Activated CD4-positive, alpha-beta memory T cell treated with anti-CD3 and anti-CD28 coated beads, Interleukin-2, amount 10 ng/mL, durations not matched to agents 7 days and 5 days (primary cell): ENCODE data around the gene LGALS3. TPM values are rescaled to one million over a fixed set of nuclear protein-coding genes. Genes with fewer than 3 reads are reported as not detected.
"Not testable (repeated sequence)": the region's sequence is repeated elsewhere in the genome, so short reads cannot be mapped to it uniquely, and the experiment has no call there.

ENCODE experiments used
- CTCF ChIA-PET: fragments of 350-600 bp; sonication (Branson Sonifier 250); formaldehyde crosslinking; loops from one replicate; lab custom pipeline; 2021; ENCODE audit warnings: antibody characterized with exemption, inconsistent platforms; lab: Charles Lee
- POLR2A ChIA-PET: fragments of 350-600 bp; sonication (Branson Sonifier 250); formaldehyde crosslinking; loops from one replicate; lab custom pipeline; 2021; ENCODE audit warnings: antibody characterized with exemption; lab: Charles Lee
- DNase-seq: peaks from one replicate; pipeline ENCODE4 v3.0.0-alpha.2; 2020
- H3K27ac Mint-ChIP-seq: one replicate; pipeline ENCODE4 v1.8.0; 2021; ENCODE audit warnings: mild to moderate bottlenecking, mixed read lengths
- H3K27me3 Mint-ChIP-seq: one replicate; pipeline ENCODE4 v1.8.0; 2021; ENCODE audit warnings: mixed read lengths
- H3K36me3 Mint-ChIP-seq: one replicate; pipeline ENCODE4 v1.8.0; 2021; ENCODE audit warnings: low read depth, mixed read lengths
- H3K4me1 Mint-ChIP-seq: one replicate; pipeline ENCODE4 v1.8.0; 2021; ENCODE audit warnings: mixed read lengths
- H3K4me3 Mint-ChIP-seq: one replicate; pipeline ENCODE4 v1.8.0; 2021; ENCODE audit warnings: mild to moderate bottlenecking, mixed read lengths
- H3K9me3 Mint-ChIP-seq: one replicate; pipeline ENCODE4 v1.8.0; 2021; ENCODE audit warnings: mixed read lengths
- total RNA-seq, 2 experiments: library from RNA; stranded (reverse); gene quantifications; one replicate each; pipeline ENCODE4 v1.2.3, GENCODE V29; 2021

LGALS3 gene
- 10 to 100 TPM; 70.5 to 71.3 TPM for total RNA-seq

DNA sequence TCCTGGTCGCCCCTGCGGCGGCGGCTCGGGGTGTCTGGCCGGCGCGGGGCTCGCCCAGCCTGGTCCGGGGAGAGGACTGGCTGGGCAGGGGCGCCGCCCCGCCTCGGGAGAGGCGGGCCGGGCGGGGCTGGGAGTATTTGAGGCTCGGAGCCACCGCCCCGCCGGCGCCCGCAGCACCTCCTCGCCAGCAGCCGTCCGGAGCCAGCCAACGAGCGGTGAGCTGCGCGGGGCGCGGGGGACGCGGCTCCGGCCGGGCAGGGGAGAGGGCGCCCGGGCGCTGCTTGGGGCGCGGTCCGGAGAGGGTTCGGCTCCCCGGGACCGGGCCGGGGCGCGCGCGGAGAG, at the start of gene LGALS3:
LGALS3 (plus strand) TSS at position 167 of the 342 bp plus-strand sequence. CDS start 8,122 bp downstream, outside the sequence.
- ChIA-PET CTCF (interaction anchor here (1.2 to 2.2 kb wide), 5 partner anchors 26 to 78 kb away, joined by 4 to 12 read pairs (median 4); partner anchors contain the start of gene MAPK1IP1L), POLR2A (interaction anchor here (0.5 to 9.9 kb wide), 12 partner anchors 9 to 232 kb away, joined by 3 to 177 read pairs (median 4); partner anchors contain the start of genes DLGAP5 and MAPK1IP1L)
- DNase-seq = peak; percentile 59
- Mint-ChIP-seq H3K27ac (peak within 1 kb of the TSS; percentile 61), H3K27me3 (peaks cover 10% of the 10 kb centered on the region), H3K4me1 (peaks cover 61% of the 10 kb centered on the region), H3K4me3 (peak within 1 kb of the TSS; percentile 75), H3K9me3 (no peaks in the 10 kb centered on the region), H3K36me3 (peaks cover 33% of the 10 kb centered on the region)

DNA sequence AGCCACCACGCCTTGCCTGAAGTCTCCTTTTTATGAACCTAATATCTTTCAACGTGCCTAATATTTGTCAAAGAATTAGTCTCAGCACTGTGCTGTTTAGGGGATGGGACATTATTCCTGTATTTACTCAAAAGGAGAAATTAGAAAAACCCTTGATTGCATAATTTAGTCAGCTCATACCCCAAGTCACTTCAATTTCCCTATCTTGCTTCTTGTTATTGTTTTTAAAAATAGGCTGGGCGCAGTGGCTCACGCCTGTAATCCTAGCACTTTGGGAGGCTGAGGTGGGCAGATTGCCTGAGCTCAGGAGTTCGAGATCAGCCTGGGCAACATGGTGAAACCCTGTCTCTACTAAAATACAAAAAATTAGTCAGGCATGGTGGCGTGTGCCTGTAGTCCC, 49.1 kb upstream of the LGALS3 start:
- not testable (repeated sequence) for H3K9me3 Mint-ChIP-seq, H3K36me3 Mint-ChIP-seq, DNase-seq, H3K4me3 Mint-ChIP-seq, H3K27me3 Mint-ChIP-seq, H3K27ac Mint-ChIP-seq
- peaks cover 15% of the 10 kb centered on the region for H3K4me1 Mint-ChIP-seq
- CTCF ChIA-PET = interaction anchor here (1.5 kb wide), 3 partner anchors 28 to 58 kb away, joined by 3 to 7 read pairs (median 4); partner anchors contain the start of gene MAPK1IP1L
- POLR2A ChIA-PET = interaction anchor here (1.4 to 3.2 kb wide), 2 partner anchors 25 to 29 kb away, joined by 3 to 10 read pairs; partner anchors contain the start of gene MAPK1IP1L

- Mint-ChIP-seq H3K27me3 (no peaks in the 10 kb centered on the region), H3K36me3 (no peaks in the 10 kb centered on the region), H3K27ac (no peak overlapping the region), H3K9me3 (no peaks in the 10 kb centered on the region), H3K4me1 (peaks cover 2% of the 10 kb centered on the region), H3K4me3 (no peak overlapping the region)
- ChIA-PET CTCF (interaction anchor here (1.1 to 1.2 kb wide), 2 partner anchors 33 to 76 kb away, joined by 3 read pairs; partner anchors contain the start of gene MAPK1IP1L), POLR2A (interaction anchor here (1.1 to 1.4 kb wide), 2 partner anchors 49 to 62 kb away, joined by 3 read pairs; no protein-coding TSS in a partner anchor)
- DNase-seq = no peak
Observed at GRCh38 chr14:55084401-55085059, 44.5 kb upstream of the LGALS3 start.

DNA sequence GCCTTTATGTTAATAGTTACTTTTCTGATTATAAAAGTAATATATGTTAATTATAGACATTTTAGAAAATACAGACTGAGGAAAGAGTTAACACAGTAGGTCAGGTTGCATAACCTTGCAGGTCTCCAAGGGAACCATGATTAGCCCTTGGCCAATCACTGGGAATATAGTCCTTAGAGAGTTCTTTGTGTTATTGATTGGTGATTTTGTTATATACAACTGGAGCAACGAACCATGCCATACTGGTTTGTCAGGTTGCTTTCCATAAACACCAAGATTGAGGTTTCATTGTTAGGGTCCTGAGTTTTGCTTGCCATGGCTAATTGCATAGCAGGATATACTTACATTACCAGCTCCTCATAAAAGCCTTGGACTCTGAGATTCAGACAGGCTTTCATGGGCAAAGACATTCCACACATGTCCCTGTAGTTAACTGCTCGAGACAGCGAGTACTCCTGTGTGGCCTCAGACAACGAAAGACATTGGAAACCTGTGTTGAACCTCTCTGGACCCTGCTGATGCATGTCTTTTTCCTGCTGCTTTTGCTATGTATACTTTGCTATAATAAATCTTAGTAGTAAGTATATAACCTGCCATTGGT, 43.9 kb upstream of the LGALS3 start:
- CTCF ChIA-PET = interaction anchor here (1.2 kb wide), 1 partner anchor 34 kb away, joined by 3 read pairs; the partner anchor contains the start of gene MAPK1IP1L

DNA sequence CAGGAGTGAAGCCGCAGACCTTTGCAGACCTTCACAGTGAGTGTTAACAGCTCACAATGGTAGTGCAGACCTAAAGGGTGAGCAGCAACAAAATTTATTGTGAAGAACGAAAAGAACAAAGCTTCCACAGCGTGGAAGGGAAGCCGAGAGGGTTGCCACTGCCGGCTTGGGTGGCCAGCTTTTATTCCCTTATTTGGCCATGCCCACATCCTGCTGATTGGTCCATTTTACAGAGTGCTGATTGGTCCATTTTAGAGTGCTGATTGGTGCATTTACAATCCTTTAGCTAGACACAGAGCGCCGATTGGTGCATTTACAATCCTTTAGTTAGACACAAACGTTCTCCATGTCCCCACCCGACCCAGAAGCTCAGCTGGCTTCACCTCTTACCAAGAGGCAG, 42.1 kb upstream of the LGALS3 start:
- no peak overlapping the region for H3K4me3 Mint-ChIP-seq

More for the DNA sequence above, 43.9 kb upstream of the LGALS3 start:
- Mint-ChIP-seq H3K27me3 (no peaks in the 10 kb centered on the region), H3K36me3 (no peaks in the 10 kb centered on the region), H3K9me3 (no peaks in the 10 kb centered on the region), H3K4me1 (peaks cover 3% of the 10 kb centered on the region), H3K4me3 (no peak overlapping the region), H3K27ac (no peak overlapping the region)
- DNase-seq = no peak
- POLR2A ChIA-PET = interaction anchor here (1.4 kb wide), 1 partner anchor 49 kb away, joined by 3 read pairs; no protein-coding TSS in a partner anchor

GRCh38 chr14:55088356-55088755, 40.7 kb upstream of the LGALS3 start:
- no peaks in the 10 kb centered on the region for H3K9me3 Mint-ChIP-seq
- H3K4me1 Mint-ChIP-seq = peaks cover 17% of the 10 kb centered on the region
- no peak overlapping the region for H3K4me3 Mint-ChIP-seq
- DNase-seq = no peak
- H3K36me3 Mint-ChIP-seq = no peaks in the 10 kb centered on the region
- H3K27me3 Mint-ChIP-seq = no peaks in the 10 kb centered on the region
- ChIA-PET POLR2A (interaction anchor here (1.0 to 2.6 kb wide), 3 partner anchors 11 to 37 kb away, joined by 3 to 8 read pairs (median 6); partner anchors contain the start of gene MAPK1IP1L), CTCF (interaction anchor here (1.1 to 4.6 kb wide), 7 partner anchors 9 to 72 kb away, joined by 3 to 32 read pairs (median 7); no protein-coding TSS in a partner anchor)
- no peak overlapping the region for H3K27ac Mint-ChIP-seq

More for the DNA sequence above, 42.1 kb upstream of the LGALS3 start:
- no peak overlapping the region for H3K27ac Mint-ChIP-seq
- H3K36me3 Mint-ChIP-seq = no peaks in the 10 kb centered on the region
- no peaks in the 10 kb centered on the region for H3K27me3 Mint-ChIP-seq
- H3K9me3 Mint-ChIP-seq = no peaks in the 10 kb centered on the region
- ChIA-PET CTCF (interaction anchor here (0.6 to 4.6 kb wide), 4 partner anchors 9 to 126 kb away, joined by 3 to 32 read pairs (median 6); no protein-coding TSS in a partner anchor), POLR2A (interaction anchor here (0.9 to 1.8 kb wide), 4 partner anchors 9 to 27 kb away, joined by 3 to 6 read pairs (median 3); no protein-coding TSS in a partner anchor)
- peaks cover 7% of the 10 kb centered on the region for H3K4me1 Mint-ChIP-seq
- DNase-seq = no peak

- Mint-ChIP-seq H3K27me3 (no peaks in the 10 kb centered on the region), H3K27ac (no peak overlapping the region), H3K4me1 (peaks cover 24% of the 10 kb centered on the region), H3K9me3 (no peaks in the 10 kb centered on the region), H3K4me3 (no peak overlapping the region), H3K36me3 (no peaks in the 10 kb centered on the region)
- ChIA-PET POLR2A (interaction anchor here (1.6 to 2.0 kb wide), 2 partner anchors 11 to 41 kb away, joined by 6 to 13 read pairs; partner anchors contain the start of gene MAPK1IP1L), CTCF (interaction anchor here (0.7 to 3.3 kb wide), 8 partner anchors 10 to 178 kb away, joined by 3 to 24 read pairs (median 4); partner anchors contain the start of gene MAPK1IP1L)
- no peak for DNase-seq
Observed at GRCh38 chr14:55092341-55092740, 36.7 kb upstream of the LGALS3 start.

DNA sequence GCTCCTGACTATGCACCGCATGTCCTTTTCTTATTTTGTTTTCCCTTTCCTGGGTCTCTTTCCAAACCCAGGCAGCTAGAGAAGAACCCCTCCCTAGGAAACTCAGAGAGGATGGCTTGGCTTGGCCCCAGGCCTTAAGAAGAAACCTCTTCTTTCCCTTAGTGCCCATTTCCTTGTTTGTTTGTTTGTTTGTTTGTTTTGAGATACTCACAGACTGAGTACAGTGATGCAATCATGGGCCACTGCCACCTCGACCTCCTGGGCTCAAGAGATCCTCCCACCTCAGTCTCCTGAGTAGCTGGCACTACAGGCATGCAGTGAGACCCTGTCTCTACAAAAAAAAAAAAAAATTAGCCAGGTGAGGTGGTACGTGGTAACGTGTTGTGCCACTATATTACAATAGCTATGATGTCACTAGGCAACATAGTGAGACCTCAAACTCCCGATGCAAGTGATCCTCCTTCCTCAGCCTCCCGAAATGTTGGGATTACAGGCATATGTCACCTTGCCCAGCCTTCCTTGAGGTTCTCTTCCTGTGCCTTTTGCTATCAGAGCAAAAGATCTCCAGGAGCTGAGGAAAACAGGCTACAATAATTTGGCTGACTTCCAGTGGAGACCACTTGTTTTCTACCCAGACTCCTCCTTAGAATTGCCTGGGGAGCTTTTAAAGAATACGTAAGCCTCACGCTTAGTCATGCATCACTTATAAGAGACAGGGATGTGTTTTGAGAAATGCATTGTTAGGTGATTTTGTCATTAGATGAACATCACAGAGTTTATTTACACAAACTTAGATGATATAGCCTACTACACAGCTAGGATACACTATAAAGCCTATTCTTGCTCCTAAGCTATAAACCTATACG, 34.5 kb upstream of the LGALS3 start:
- DNase-seq = no peak
- no peaks in the 10 kb centered on the region for H3K27me3 Mint-ChIP-seq
- ChIA-PET POLR2A (interaction anchor here (0.9 to 1.9 kb wide), 5 partner anchors 8 to 67 kb away, joined by 3 to 6 read pairs (median 5); partner anchors contain the start of genes SOCS4 and WDHD1), CTCF (interaction anchor here (0.8 to 3.3 kb wide), 5 partner anchors 8 to 67 kb away, joined by 3 to 24 read pairs (median 9); partner anchors contain the start of gene MAPK1IP1L)
- H3K4me1 Mint-ChIP-seq = peaks cover 43% of the 10 kb centered on the region
- no peak overlapping the region for H3K4me3 Mint-ChIP-seq
- no peaks in the 10 kb centered on the region for H3K36me3 Mint-ChIP-seq
- H3K27ac Mint-ChIP-seq = no peak overlapping the region
- no peaks in the 10 kb centered on the region for H3K9me3 Mint-ChIP-seq

GRCh38 chr14:55097881-55098560, 31.0 kb upstream of the LGALS3 start:
- Mint-ChIP-seq H3K4me3 (peak overlapping the region; percentile 47), H3K27me3 (no peaks in the 10 kb centered on the region), H3K9me3 (no peaks in the 10 kb centered on the region), H3K36me3 (no peaks in the 10 kb centered on the region), H3K4me1 (peaks cover 55% of the 10 kb centered on the region), H3K27ac (peak overlapping the region; percentile 94)
- POLR2A ChIA-PET = interaction anchor here (1.0 to 2.8 kb wide), 14 partner anchors 8 to 93 kb away, joined by 3 to 24 read pairs (median 8); partner anchors contain the start of genes DLGAP5, LGALS3, MAPK1IP1L and SOCS4
- CTCF ChIA-PET = interaction anchor here (0.6 to 2.2 kb wide), 9 partner anchors 10 to 63 kb away, joined by 3 to 8 read pairs (median 3); partner anchors contain the start of genes LGALS3 and MAPK1IP1L
- peak; percentile 67 for DNase-seq

GRCh38 chr14:55098561-55098898, 30.5 kb upstream of the LGALS3 start:
- no peak for DNase-seq
- no peaks in the 10 kb centered on the region for H3K27me3 Mint-ChIP-seq
- H3K9me3 Mint-ChIP-seq = no peaks in the 10 kb centered on the region
- H3K27ac Mint-ChIP-seq = peak overlapping the region; percentile 94
- H3K4me3 Mint-ChIP-seq = peak overlapping the region; percentile 47
- peaks cover 59% of the 10 kb centered on the region for H3K4me1 Mint-ChIP-seq
- CTCF ChIA-PET = interaction anchor here (0.9 to 2.2 kb wide), 6 partner anchors 10 to 47 kb away, joined by 3 to 8 read pairs (median 3); partner anchors contain the start of genes LGALS3 and MAPK1IP1L
- H3K36me3 Mint-ChIP-seq = no peaks in the 10 kb centered on the region
- POLR2A ChIA-PET = interaction anchor here (1.0 to 2.8 kb wide), 13 partner anchors 9 to 93 kb away, joined by 3 to 24 read pairs (median 9); partner anchors contain the start of genes DLGAP5, LGALS3 and MAPK1IP1L

GRCh38 chr14:55099756-55100155, 29.3 kb upstream of the LGALS3 start:
- Mint-ChIP-seq H3K27me3 (no peaks in the 10 kb centered on the region), H3K4me1 (peaks cover 71% of the 10 kb centered on the region), H3K4me3 (no peak overlapping the region), H3K27ac (peak overlapping the region; percentile 16), H3K9me3 (peaks cover 9% of the 10 kb centered on the region), H3K36me3 (peaks cover 11% of the 10 kb centered on the region)
- ChIA-PET POLR2A (interaction anchor here (1.1 to 2.8 kb wide), 5 partner anchors 9 to 73 kb away, joined by 3 to 24 read pairs (median 4); partner anchors contain the start of genes MAPK1IP1L, SOCS4 and WDHD1), CTCF (interaction anchor here (0.5 to 1.4 kb wide), 5 partner anchors 8 to 61 kb away, joined by 3 to 8 read pairs (median 4); no protein-coding TSS in a partner anchor)
- DNase-seq = no peak
